Activated CD4-positive, alpha-beta T cell treated with anti-CD3 and anti-CD28 coated beads for 36 hours (primary cell): Measurements from ENCODE around the gene CTDSPL. TPM values are rescaled to one million over a fixed set of nuclear protein-coding genes. Genes with fewer than 3 reads are reported as not detected.

Source experiments
- ATAC-seq: fragments of 200-7000 bp; cut with Tn5 transposase; one replicate; pipeline ENCODE4 v1.10.0; 2021; ENCODE audit warnings: mild to moderate bottlenecking, moderate library complexity
- CTCF ChIA-PET: fragments of 350-600 bp; sonication (Branson Sonifier 250); formaldehyde crosslinking; loops from one replicate; lab custom pipeline; 2021; ENCODE audit warnings: antibody characterized with exemption; lab: Charles Lee
- POLR2A ChIA-PET: fragments of 350-600 bp; sonication (Branson Sonifier 250); formaldehyde crosslinking; loops from one replicate; lab custom pipeline; 2021; ENCODE audit warnings: antibody characterized with exemption, inconsistent platforms; lab: Charles Lee
- DNase-seq: peaks from one replicate; pipeline ENCODE4 v3.0.0-alpha.2; 2020
- H3K27ac Mint-ChIP-seq: one replicate; pipeline ENCODE4 v1.8.0; 2021; ENCODE audit warnings: mixed read lengths
- H3K27me3 Mint-ChIP-seq: one replicate; pipeline ENCODE4 v1.8.0; 2021; ENCODE audit warnings: mixed read lengths
- H3K36me3 Mint-ChIP-seq: one replicate; pipeline ENCODE4 v1.8.0; 2021; ENCODE audit warnings: low read depth, mixed read lengths
- H3K4me1 Mint-ChIP-seq: one replicate; pipeline ENCODE4 v1.8.0; 2021; ENCODE audit warnings: mixed read lengths
- H3K4me3 Mint-ChIP-seq: one replicate; pipeline ENCODE4 v1.8.0; 2021; ENCODE audit warnings: mild to moderate bottlenecking, moderate library complexity, mixed read lengths
- H3K9me3 Mint-ChIP-seq: one replicate; pipeline ENCODE4 v1.8.0; 2021; ENCODE audit warnings: low read depth, mixed read lengths
- intact Hi-C, 2 experiments: fragments of 100-400 bp; cut with DNase I in 1 of 2; cut with micrococcal nuclease in 1 of 2; formaldehyde crosslinking; loops; one replicate each; pipeline versions ENCODE4 v1.14.2 to v1.15.1; 2022 to 2024; cut with DNase I, micrococcal nuclease
- total RNA-seq, 2 experiments: library from RNA; stranded (reverse); gene quantifications; one replicate each; pipeline ENCODE4 v1.2.3, GENCODE V29; 2021

CTDSPL gene
- total RNA-seq, 2 experiments from 2014 or later = 3.9 to 5.3 TPM

GRCh38 chr3:37957539-37957936, 95.9 kb downstream of the CTDSPL start:
- POLR2A ChIA-PET = no interaction called here
- Mint-ChIP-seq H3K4me3 (no peak overlapping the region), H3K36me3 (no peaks in the 10 kb centered on the region), H3K4me1 (peaks cover 24% of the 10 kb centered on the region), H3K27ac (peak overlapping the region; percentile 79), H3K9me3 (no peaks in the 10 kb centered on the region), H3K27me3 (no peaks in the 10 kb centered on the region)
- no peak for DNase-seq
- CTCF ChIA-PET = interaction anchor here (1.3 to 3.7 kb wide), 3 partner anchors 9 to 102 kb away, joined by 3 to 27 read pairs (median 10); no protein-coding TSS in a partner anchor
- intact Hi-C loops = no loop called here
- ATAC-seq = no peak

- Mint-ChIP-seq H3K4me3 (no peak overlapping the region), H3K27ac (no peak overlapping the region), H3K36me3 (no peaks in the 10 kb centered on the region), H3K4me1 (peaks cover 12% of the 10 kb centered on the region), H3K27me3 (no peaks in the 10 kb centered on the region), H3K9me3 (no peaks in the 10 kb centered on the region)
- ChIA-PET POLR2A (no interaction called here), CTCF (interaction anchor here (0.7 to 0.8 kb wide), 2 partner anchors 8 to 12 kb away, joined by 3 to 4 read pairs; no protein-coding TSS in a partner anchor)
- DNase-seq (no peak), ATAC-seq (no peak)
- intact Hi-C loops = no loop called here
These were observed 100.1 kb downstream of the CTDSPL start for GRCh38 chr3:37961622-37962431.

GRCh38 chr3:37963016-37963415, 101.3 kb downstream of the CTDSPL start:
- DNase-seq (no peak), ATAC-seq (no peak)
- ChIA-PET POLR2A (no interaction called here), CTCF (interaction anchor here (0.6 to 1.3 kb wide), 3 partner anchors 10 to 15 kb away, joined by 3 to 4 read pairs (median 3); no protein-coding TSS in a partner anchor)
- Mint-ChIP-seq H3K27ac (no peak overlapping the region), H3K4me3 (no peak overlapping the region), H3K27me3 (no peaks in the 10 kb centered on the region), H3K36me3 (no peaks in the 10 kb centered on the region), H3K4me1 (no peaks in the 10 kb centered on the region), H3K9me3 (no peaks in the 10 kb centered on the region)
- intact Hi-C loops = no loop called here

GRCh38 chr3:37963635-37964034, 102.0 kb downstream of the CTDSPL start:
- H3K36me3 Mint-ChIP-seq = no peaks in the 10 kb centered on the region
- H3K27ac Mint-ChIP-seq = no peak overlapping the region
- intact Hi-C loops = no loop called here
- ATAC-seq = no peak
- ChIA-PET POLR2A (no interaction called here), CTCF (interaction anchor here (0.6 to 1.3 kb wide), 2 partner anchors 10 to 16 kb away, joined by 3 read pairs; no protein-coding TSS in a partner anchor)
- no peaks in the 10 kb centered on the region for H3K27me3 Mint-ChIP-seq
- no peak for DNase-seq
- H3K9me3 Mint-ChIP-seq = no peaks in the 10 kb centered on the region
- no peak overlapping the region for H3K4me3 Mint-ChIP-seq
- H3K4me1 Mint-ChIP-seq = no peaks in the 10 kb centered on the region

- Mint-ChIP-seq H3K36me3 (no peaks in the 10 kb centered on the region), H3K4me1 (no peaks in the 10 kb centered on the region), H3K4me3 (no peak overlapping the region), H3K27me3 (no peaks in the 10 kb centered on the region), H3K9me3 (no peaks in the 10 kb centered on the region), H3K27ac (no peak overlapping the region)
- ChIA-PET POLR2A (no interaction called here), CTCF (interaction anchor here (1.1 to 4.6 kb wide), 5 partner anchors 8 to 98 kb away, joined by 3 to 27 read pairs (median 4); no protein-coding TSS in a partner anchor)
- ATAC-seq (no peak), DNase-seq (no peak)
- intact Hi-C loops = no loop called here
These were observed 102.5 kb downstream of the CTDSPL start for GRCh38 chr3:37964146-37964545.

- DNase-seq (no peak), ATAC-seq (no peak)
- POLR2A ChIA-PET = no interaction called here
- intact Hi-C loops = no loop called here
- H3K4me1 Mint-ChIP-seq = no peaks in the 10 kb centered on the region
- CTCF ChIA-PET = interaction anchor here (0.7 to 4.6 kb wide), 5 partner anchors 9 to 99 kb away, joined by 3 to 27 read pairs (median 4); no protein-coding TSS in a partner anchor
- no peaks in the 10 kb centered on the region for H3K9me3 Mint-ChIP-seq
- H3K4me3 Mint-ChIP-seq = no peak overlapping the region
- H3K36me3 Mint-ChIP-seq = no peaks in the 10 kb centered on the region
- no peaks in the 10 kb centered on the region for H3K27me3 Mint-ChIP-seq
- H3K27ac Mint-ChIP-seq = no peak overlapping the region
These were observed 103.0 kb downstream of the CTDSPL start for GRCh38 chr3:37964716-37965115.

GRCh38 chr3:37967260-37967881, 105.7 kb downstream of the CTDSPL start:
- intact Hi-C loops = loop anchor here (1.0 kb wide), 1 partner anchor 112 kb away; no protein-coding TSS in a partner anchor
- Mint-ChIP-seq H3K4me1 (no peaks in the 10 kb centered on the region), H3K27ac (no peak overlapping the region), H3K9me3 (no peaks in the 10 kb centered on the region), H3K27me3 (no peaks in the 10 kb centered on the region), H3K4me3 (no peak overlapping the region), H3K36me3 (no peaks in the 10 kb centered on the region)
- POLR2A ChIA-PET = interaction anchor here (0.8 kb wide), 1 partner anchor 112 kb away, joined by 3 read pairs; no protein-coding TSS in a partner anchor
- ATAC-seq (peak; percentile 86), DNase-seq (peak; percentile 79)
- CTCF ChIA-PET = interaction anchor here (0.6 to 4.6 kb wide), 27 partner anchors 9 to 1652 kb away, joined by 3 to 27 read pairs (median 3); no protein-coding TSS in a partner anchor

- POLR2A ChIA-PET = no interaction called here
- no peaks in the 10 kb centered on the region for H3K9me3 Mint-ChIP-seq
- no peaks in the 10 kb centered on the region for H3K4me1 Mint-ChIP-seq
- H3K27ac Mint-ChIP-seq = no peak overlapping the region
- no peaks in the 10 kb centered on the region for H3K27me3 Mint-ChIP-seq
- ATAC-seq (no peak), DNase-seq (no peak)
- no peak overlapping the region for H3K4me3 Mint-ChIP-seq
- CTCF ChIA-PET = interaction anchor here (0.7 to 4.6 kb wide), 13 partner anchors 11 to 1652 kb away, joined by 3 to 27 read pairs (median 3); no protein-coding TSS in a partner anchor
- intact Hi-C loops = no loop called here
- no peaks in the 10 kb centered on the region for H3K36me3 Mint-ChIP-seq
These were observed 106.5 kb downstream of the CTDSPL start for GRCh38 chr3:37968199-37968598.

GRCh38 chr3:37968813-37969595, 107.3 kb downstream of the CTDSPL start:
- no peak for DNase-seq
- H3K36me3 Mint-ChIP-seq = no peaks in the 10 kb centered on the region
- H3K27ac Mint-ChIP-seq = no peak overlapping the region
- H3K4me3 Mint-ChIP-seq = no peak overlapping the region
- H3K9me3 Mint-ChIP-seq = no peaks in the 10 kb centered on the region
- no peak for ATAC-seq
- CTCF ChIA-PET = interaction anchor here (0.8 to 4.6 kb wide), 4 partner anchors 10 to 101 kb away, joined by 3 to 27 read pairs (median 11); no protein-coding TSS in a partner anchor
- H3K27me3 Mint-ChIP-seq = no peaks in the 10 kb centered on the region
- H3K4me1 Mint-ChIP-seq = no peaks in the 10 kb centered on the region
- intact Hi-C loops = no loop called here
- POLR2A ChIA-PET = no interaction called here

- CTCF ChIA-PET = interaction anchor here (0.9 to 1.3 kb wide), 2 partner anchors 8 to 27 kb away, joined by 3 to 4 read pairs; no protein-coding TSS in a partner anchor
- Mint-ChIP-seq H3K9me3 (no peaks in the 10 kb centered on the region), H3K27me3 (no peaks in the 10 kb centered on the region), H3K4me1 (no peaks in the 10 kb centered on the region), H3K4me3 (no peak overlapping the region), H3K36me3 (no peaks in the 10 kb centered on the region), H3K27ac (no peak overlapping the region)
- DNase-seq = no peak
- ATAC-seq = no peak
- intact Hi-C loops = loop anchor here in 1 of 2 experiments (5.0 kb wide), 1 partner anchor 688 kb away; no protein-coding TSS in a partner anchor
- POLR2A ChIA-PET = no interaction called here
These were observed 108.0 kb downstream of the CTDSPL start for GRCh38 chr3:37969596-37970100.
